Ovary (tissue), 3 donors: ENCODE results near the gene OGN.

Source experiments
- CTCF ChIP-seq, 3 donors: fragments of 450-650 bp in 2 of 3; fragments of 200-600 bp in 1 of 3; IDR thresholded peaks; one replicate each; pipeline versions ENCODE4 v1.5.1 to v1.8.0; 2016 to 2022; ENCODE audit warnings: antibody characterized with exemption in 3 of 3, mild to moderate bottlenecking in 1 of 3
- EP300 ChIP-seq: sonication (generic); formaldehyde crosslinking; IDR thresholded peaks from one replicate; pipeline ENCODE4 v1.6.1; 2017; ENCODE audit warnings: antibody characterized with exemption
- donor health status: DM: no; HTN: no; CAD: no.

- TF ChIP-seq CTCF (IDR thresholded peaks at IDR 0.05) (no peak), EP300 (no peak)
Measured at GRCh38 chr9:92395617-92396016, 8.8 kb downstream of the OGN start.
